Thyroid gland (tissue), 4 donors: ENCODE results near the gene HES7. TPM values are rescaled to one million over a fixed set of nuclear protein-coding genes. Genes with fewer than 3 reads are reported as not detected.

ENCODE experiments used
- DNase-seq, 2 donors: peaks; one replicate each; pipeline ENCODE4 v3.0.0-alpha.2; 2019
- H3K27ac ChIP-seq, 3 donors: fragments of 200-600 bp; sonication (generic); 1 replicate in 2 of 3; 2 replicates in 1 of 3; pipeline ENCODE4 v1.5.1; 2016 to 2019; ENCODE audit warnings: mild to moderate bottlenecking in 1 of 3, moderate library complexity in 1 of 3
- H3K27me3 ChIP-seq: fragments of 200-600 bp; sonication (generic); one replicate; pipeline ENCODE4 v1.5.1; 2019
- H3K36me3 ChIP-seq, 2 donors: fragments of 200-600 bp; sonication (generic); one replicate each; pipeline ENCODE4 v1.5.1; 2016 to 2019
- H3K4me1 ChIP-seq, 2 donors: fragments of 200-600 bp; sonication (generic); one replicate each; pipeline ENCODE4 v1.5.1; 2017 to 2019
- H3K4me3 ChIP-seq, 3 donors: fragments of 200-600 bp; sonication (generic); replicated peaks in 1 of 3; 1 replicate in 2 of 3; 2 replicates in 1 of 3; pipeline ENCODE4 v1.5.1; 2016; ENCODE audit warnings: mild to moderate bottlenecking in 1 of 3
- H3K9me3 ChIP-seq: fragments of 200-600 bp; sonication (generic); one replicate; pipeline ENCODE4 v1.5.1; 2017
- CTCF ChIP-seq, 6 experiments: fragments of 200-600 bp in 3 of 6; fragments of 450-650 bp in 3 of 6; sonication (generic) in 3 of 6; IDR thresholded peaks; one replicate each; pipeline ENCODE4 v1.5.1; 2016 to 2019; ENCODE audit warnings: antibody characterized with exemption in 6 of 6, mild to moderate bottlenecking in 2 of 6, inconsistent platforms in 1 of 6, moderate library complexity in 1 of 6
- POLR2A ChIP-seq, 2 donors: fragments of 450-650 bp; IDR thresholded peaks; one replicate each; pipeline ENCODE4 v1.6.1; 2017; ENCODE audit warnings: antibody characterized with exemption in 2 of 2, mild to moderate bottlenecking in 2 of 2, moderate library complexity in 1 of 2
- WGBS, 2 donors: methylation state at CpG; one replicate each; pipeline ENCODE4 v1.1.5; 2017; 5-methylcytosine and 5-hydroxymethylcytosine counted together
- intact Hi-C: fragments of 100-400 bp; cut with DNase I; formaldehyde crosslinking; loops from one replicate; pipeline ENCODE4 v1.15.1; 2023
- total RNA-seq, 4 donors: library from RNA; depleted of rRNA; stranded (reverse); fragments of >200 nt; gene quantifications; one replicate each; pipeline ENCODE4 v1.2.3, GENCODE V29; 2016

HES7 gene
- total RNA-seq, 4 donors from 2014 or later = 1.7 TPM; not detected in 3

GRCh38 chr17:8159032-8159400 lies 35.1 kb upstream of the HES7 start:
- no peak for DNase-seq
- Histone ChIP-seq H3K4me1 (peaks cover 27 to 55% of the 10 kb centered on the region in 2 donors), H3K36me3 (peaks cover 0 to 13% of the 10 kb centered on the region in 2 donors), H3K4me3 (no peak overlapping the region), H3K27me3 (no peaks in the 10 kb centered on the region), H3K27ac (peak overlapping the region; percentile 23 to 100 (median 98)), H3K9me3 (no peaks in the 10 kb centered on the region)
- TF ChIP-seq CTCF (IDR thresholded peaks at IDR 0.05) = no peak
- no peak for TF ChIP-seq POLR2A (IDR thresholded peaks at IDR 0.05)
- 62 to 64% methylated on average over 3 of the region's 3 CpGs for WGBS, 2 donors
- intact Hi-C loops = no loop called here

GRCh38 chr17:8158267-8159031 lies 34.5 kb upstream of the HES7 start:
- Histone ChIP-seq H3K36me3 (peaks cover 0 to 13% of the 10 kb centered on the region in 2 donors), H3K27me3 (no peaks in the 10 kb centered on the region), H3K4me3 (no peak overlapping the region), H3K4me1 (peaks cover 27 to 54% of the 10 kb centered on the region in 2 donors), H3K27ac (peak overlapping the region; percentile 23 to 100 (median 98)), H3K9me3 (no peaks in the 10 kb centered on the region)
- TF ChIP-seq CTCF (IDR thresholded peaks at IDR 0.05) (peak; percentile 79 to 94 (median 90)), POLR2A (IDR thresholded peaks at IDR 0.05) (peak in 1 of 2 donors; percentile 14)
- intact Hi-C loops = no loop called here
- WGBS, 2 donors = 42% methylated on average over 18 to 20 of the region's 20 CpGs
- peak; percentile 94 to 96 for DNase-seq

- Histone ChIP-seq H3K27ac (peak overlapping the region; percentile 98 to 100 (median 100)), H3K9me3 (no peaks in the 10 kb centered on the region), H3K4me1 (peaks cover 30 to 54% of the 10 kb centered on the region in 2 donors), H3K4me3 (peak overlapping the region; percentile 63 to 100 (median 81)), H3K27me3 (no peaks in the 10 kb centered on the region), H3K36me3 (peaks cover 4 to 13% of the 10 kb centered on the region in 2 donors)
- intact Hi-C loops = no loop called here
- DNase-seq = peak; percentile 100
- no peak for TF ChIP-seq CTCF (IDR thresholded peaks at IDR 0.05)
- peak; percentile 100 for TF ChIP-seq POLR2A (IDR thresholded peaks at IDR 0.05)
- WGBS, 2 donors = 1% methylated on average over 30 to 50 of the region's 59 CpGs
Measured at GRCh38 chr17:8156246-8156992, 32.5 kb upstream of the HES7 start.

GRCh38 chr17:8155996-8156245 lies 32.0 kb upstream of the HES7 start:
- peaks cover 4 to 8% of the 10 kb centered on the region in 2 donors for H3K36me3 ChIP-seq
- H3K27me3 ChIP-seq = no peaks in the 10 kb centered on the region
- peaks cover 29 to 54% of the 10 kb centered on the region in 2 donors for H3K4me1 ChIP-seq
- peak overlapping the region; percentile 63 to 100 (median 81) for H3K4me3 ChIP-seq
- no peaks in the 10 kb centered on the region for H3K9me3 ChIP-seq
- intact Hi-C loops = no loop called here
- WGBS, 2 donors = 1 to 3% methylated on average over 11 of the region's 11 CpGs
- TF ChIP-seq CTCF (IDR thresholded peaks at IDR 0.05) (no peak), POLR2A (IDR thresholded peaks at IDR 0.05) (no peak)
- no peak for DNase-seq
- H3K27ac ChIP-seq = peak overlapping the region; percentile 98 to 100 (median 100)
